NCI-H146 (cell line): Measurements from ENCODE around the gene UBL3.
A peak's percentile ranks its signal among the peaks of the same experiment; 100 is the strongest.

Source experiments
- DNase-seq: peaks from one replicate; lab custom pipeline; 2025; lab: John Stamatoyannopoulos, UW

The UBL3 gene

GRCh38 chr13:29808264-29808663 lies 42.2 kb downstream of the UBL3 start:
- DNase-seq: no peak

GRCh38 chr13:29805994-29806979 lies 44.1 kb downstream of the UBL3 start:
- no peak for DNase-seq

GRCh38 chr13:29803221-29803620 lies 47.2 kb downstream of the UBL3 start:
- no peak for DNase-seq

DNA sequence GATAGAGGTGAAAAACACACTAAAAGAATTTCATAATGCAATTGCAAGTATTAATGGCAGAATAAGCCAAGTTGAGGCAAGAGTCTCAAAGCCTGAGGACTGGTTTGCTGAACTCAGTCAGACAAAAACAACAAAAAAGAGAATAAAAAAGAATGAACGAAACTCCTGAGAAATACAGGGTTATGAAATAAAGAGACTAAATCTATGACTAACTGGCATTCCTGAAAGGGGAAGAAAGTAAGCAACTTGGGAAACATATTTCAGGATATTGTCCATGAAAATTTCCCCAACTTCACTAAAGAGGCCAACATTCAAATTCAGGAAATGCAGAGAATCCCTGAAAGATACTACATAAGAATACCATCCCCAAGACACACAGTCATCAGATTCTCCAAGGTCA lies 47.8 kb downstream of the UBL3 start:
- DNase-seq: no peak

DNA sequence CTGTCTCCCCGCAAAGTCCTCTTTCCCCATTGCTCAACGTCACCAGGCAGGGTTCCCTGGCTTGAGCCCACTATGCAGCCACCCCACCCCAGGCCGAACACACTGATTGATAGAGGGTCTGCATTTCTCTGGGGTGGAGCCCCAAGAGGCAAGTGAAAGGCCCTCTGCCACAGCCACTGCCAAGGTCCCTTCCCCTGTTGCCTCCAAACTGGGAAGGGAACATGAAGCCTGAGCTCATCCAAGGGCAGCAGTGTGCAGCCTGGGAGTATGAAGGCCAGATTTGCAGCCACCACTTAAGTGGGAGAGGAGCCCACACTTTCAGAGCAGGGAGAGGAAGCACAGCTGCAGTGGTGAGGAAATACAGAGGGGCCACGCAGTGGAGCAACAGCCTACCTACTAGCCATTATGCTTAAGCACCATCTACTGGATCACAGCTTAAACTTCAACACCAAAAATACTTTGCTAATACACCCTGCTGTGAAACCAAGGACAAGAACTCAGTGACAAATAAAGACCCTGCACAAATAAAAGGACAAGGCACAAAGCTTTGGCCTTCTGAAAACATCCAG lies 48.6 kb downstream of the UBL3 start:
- no peak for DNase-seq

- no peak for DNase-seq
Measured at GRCh38 chr13:29801102-29801501, 49.3 kb downstream of the UBL3 start.

- DNase-seq: no peak
Measured at GRCh38 chr13:29800687-29801086, 49.7 kb downstream of the UBL3 start.

DNA sequence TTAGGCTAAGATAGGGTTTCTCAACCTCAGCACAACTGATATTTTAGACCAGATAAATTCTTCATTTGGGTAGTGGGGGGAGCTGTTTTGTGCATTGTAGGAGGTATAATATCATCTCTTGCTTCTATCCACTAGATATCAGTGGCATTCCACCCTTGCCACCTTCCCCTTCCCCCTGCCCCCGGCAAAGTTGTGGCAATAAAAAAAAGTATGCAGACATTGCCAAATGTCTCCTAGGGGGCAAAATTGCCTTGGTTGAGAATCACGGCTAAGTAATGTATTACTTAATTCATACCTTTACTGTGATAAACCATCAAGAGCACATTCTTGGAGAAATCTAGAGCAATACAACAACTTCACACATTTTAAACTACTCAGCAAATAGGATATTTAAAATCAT lies 51.4 kb downstream of the UBL3 start:
- no peak for DNase-seq

DNA sequence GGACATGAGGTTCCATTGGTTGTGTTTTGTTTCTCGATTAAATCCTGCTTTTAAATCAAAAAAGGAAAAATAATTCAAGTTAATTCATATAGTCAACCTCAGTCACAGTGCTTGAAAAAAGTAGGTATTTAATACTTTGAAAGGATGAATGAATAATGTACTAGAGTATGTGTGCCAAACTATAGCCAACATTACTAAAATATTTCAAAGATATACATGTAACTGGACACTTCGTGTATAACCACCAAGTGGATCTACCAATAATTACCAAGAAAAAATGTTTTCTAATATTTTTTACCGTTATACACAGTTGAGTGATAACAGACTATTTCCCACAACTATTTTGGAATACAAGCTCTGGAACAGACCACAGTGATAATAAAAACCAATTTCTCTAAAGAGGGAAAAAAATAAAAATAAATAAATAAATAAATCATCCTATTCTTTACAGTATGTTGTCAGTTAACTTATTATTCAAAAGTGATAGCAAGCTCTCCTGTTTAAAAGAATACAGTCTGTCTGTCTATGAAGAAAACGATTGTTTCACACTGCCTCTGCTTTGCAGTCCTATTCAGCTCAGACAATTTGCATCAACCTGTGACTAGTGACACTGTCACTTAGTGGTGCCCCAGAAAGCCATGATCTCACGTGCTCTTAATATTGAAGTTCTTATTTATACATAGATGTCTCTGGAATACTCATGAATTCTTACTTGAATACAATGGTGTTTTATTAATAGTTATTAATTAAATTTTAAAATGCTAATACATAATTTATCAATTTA lies 58.2 kb downstream of the UBL3 start:
- DNase-seq: no peak

DNA sequence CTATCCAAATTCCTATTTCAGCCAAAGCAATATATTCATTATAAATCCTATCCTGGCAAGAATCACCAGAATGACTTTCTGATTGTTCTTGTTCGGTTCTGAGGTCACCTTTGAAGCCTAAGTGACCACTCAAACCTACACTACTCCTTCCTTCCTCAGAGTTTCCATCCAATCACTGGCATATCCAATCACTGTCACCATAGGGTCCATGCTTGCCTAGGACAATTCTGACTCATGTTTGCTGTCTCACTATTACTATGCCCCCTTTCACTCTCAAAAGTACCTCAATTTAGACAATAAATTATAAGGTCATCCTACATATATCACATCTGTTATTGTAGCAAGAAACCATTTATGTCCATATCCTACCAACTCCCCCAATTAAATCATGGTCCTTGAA lies 58.9 kb downstream of the UBL3 start:
- DNase-seq: no peak

DNA sequence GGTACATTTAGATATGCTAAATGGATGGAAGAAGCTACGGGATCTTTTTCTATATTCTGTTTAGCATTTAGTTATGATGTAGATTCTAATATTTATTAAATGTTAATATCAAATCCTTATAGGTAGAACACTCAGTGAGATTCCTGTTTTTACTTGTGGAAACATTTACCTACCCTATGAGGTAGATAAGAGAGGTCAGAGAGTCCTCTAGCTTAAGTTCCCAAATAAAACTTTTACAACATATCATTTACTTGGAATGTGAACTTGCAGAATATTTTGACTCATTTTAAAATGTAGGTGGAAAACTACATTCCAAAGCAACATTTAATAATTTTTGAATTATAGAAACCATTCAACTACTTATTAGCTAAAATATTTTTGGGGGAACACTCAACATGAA lies 63.7 kb downstream of the UBL3 start:
- no peak for DNase-seq

- DNase-seq: no peak
Measured at GRCh38 chr13:29785978-29786377, 64.4 kb downstream of the UBL3 start.

GRCh38 chr13:29782798-29783197 lies 67.6 kb downstream of the UBL3 start:
- DNase-seq: no peak

DNA sequence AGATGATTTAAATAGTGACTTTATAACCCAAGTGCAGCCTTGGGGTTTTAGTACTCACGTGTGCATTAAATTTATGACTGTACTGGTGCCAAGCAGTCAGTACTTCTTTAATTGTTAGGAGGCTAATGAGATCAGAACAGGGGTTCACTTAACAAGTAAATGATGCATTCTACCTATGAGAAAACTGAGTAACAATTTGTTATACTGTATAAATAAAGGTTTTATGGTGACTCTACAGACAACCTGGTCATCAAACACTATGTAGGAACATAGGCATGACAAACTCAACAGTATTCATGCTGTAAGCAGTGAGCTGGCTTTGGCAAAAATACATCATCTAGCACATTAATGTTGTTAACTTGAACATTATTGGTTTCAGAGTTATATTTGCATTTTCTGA lies 75.6 kb downstream of the UBL3 start:
- no peak for DNase-seq

- DNase-seq: peak; percentile 1
Measured at GRCh38 chr13:29771247-29771646, 79.2 kb downstream of the UBL3 start.

DNA sequence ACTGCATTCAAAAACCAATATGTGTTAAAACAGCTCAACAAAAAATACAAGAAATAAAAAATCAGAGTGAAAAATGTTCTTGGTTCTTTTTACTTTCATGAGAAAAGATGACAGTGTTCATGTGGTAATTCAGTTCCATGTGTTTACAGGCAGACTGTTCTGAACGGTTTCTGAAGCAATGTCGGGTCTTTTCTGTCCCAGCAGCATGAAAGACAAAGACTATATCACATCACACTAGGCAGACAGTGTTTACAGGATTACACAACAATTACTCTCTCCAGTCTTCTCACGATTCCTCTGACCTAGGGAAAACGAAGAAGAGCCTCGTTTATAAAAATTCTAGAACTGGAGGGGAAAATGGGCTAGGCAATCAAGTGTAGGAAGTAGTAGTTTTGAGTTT lies 83.4 kb downstream of the UBL3 start:
- no peak for DNase-seq

DNA sequence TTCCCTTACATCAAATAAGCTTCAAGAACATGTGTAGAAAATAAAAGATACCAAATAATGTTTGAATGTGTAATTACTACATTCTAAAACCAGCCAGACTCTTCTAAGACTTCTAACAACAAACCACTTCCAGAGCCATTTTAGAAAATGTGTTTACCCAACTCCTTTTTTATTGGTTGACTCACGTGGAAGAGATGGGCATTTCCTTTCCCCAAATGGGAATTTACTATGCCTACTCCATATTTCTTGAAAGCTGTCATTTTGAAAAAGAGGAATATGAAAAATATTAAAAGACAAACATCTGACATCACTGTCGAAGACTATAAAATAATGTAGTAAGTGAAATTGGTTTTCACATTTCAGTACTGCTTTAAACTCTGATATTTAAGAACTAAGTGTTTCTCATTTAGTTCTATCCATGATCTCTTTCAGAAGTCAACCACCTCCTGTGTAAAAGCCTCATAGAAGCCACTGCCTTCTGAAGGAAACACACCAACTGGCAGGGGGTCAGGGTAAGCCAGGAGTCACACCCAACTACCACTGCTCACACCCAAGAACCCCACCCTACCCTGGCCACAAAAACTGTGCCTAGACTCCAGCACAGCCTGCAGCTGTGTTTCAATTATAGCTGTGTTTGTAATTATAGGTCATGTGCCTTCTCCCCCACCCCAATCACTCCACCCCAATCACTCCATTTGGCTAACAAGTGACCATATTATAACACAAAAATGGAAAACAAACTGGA lies 86.8 kb downstream of the UBL3 start:
- no peak for DNase-seq

- DNase-seq: no peak
Measured at GRCh38 chr13:29761815-29762214, 88.6 kb downstream of the UBL3 start.

DNA sequence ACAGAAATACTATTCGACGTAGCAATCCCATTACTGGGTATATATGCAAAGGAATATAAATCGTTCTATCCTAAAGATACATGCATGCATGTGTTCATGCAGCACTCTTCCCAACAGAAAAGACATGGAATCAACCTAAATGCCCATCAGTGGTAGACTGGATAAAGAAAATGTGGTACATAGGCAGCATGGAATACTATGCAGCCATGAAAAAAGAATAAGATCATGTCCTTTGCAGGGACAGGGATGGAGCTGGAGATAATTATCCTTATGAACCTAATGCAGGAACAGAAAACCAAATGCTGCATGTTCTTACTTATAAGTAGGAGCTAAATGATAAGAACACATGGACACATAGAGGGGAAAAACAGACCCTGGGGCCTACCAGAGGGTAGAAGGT lies 89.3 kb downstream of the UBL3 start:
- DNase-seq: no peak

DNA sequence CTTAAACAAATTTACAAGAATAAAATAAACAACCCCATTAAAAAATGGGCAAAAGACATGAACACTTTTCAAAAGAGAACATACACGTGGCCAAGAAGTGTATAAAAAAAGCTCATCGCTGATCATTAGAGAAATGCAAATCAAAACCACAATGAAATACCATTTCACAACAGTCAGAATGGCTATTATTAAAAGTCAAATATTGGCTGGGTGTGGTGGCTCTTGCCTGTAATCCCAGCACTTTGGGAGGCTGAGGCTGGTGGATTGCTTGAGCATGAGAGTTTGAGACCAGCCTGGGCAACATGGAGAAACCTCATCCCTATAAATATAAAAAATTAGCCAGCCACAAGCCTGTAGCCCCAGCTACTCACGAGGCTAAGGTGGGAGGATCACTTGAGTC lies 89.9 kb downstream of the UBL3 start:
- DNase-seq: no peak

DNA sequence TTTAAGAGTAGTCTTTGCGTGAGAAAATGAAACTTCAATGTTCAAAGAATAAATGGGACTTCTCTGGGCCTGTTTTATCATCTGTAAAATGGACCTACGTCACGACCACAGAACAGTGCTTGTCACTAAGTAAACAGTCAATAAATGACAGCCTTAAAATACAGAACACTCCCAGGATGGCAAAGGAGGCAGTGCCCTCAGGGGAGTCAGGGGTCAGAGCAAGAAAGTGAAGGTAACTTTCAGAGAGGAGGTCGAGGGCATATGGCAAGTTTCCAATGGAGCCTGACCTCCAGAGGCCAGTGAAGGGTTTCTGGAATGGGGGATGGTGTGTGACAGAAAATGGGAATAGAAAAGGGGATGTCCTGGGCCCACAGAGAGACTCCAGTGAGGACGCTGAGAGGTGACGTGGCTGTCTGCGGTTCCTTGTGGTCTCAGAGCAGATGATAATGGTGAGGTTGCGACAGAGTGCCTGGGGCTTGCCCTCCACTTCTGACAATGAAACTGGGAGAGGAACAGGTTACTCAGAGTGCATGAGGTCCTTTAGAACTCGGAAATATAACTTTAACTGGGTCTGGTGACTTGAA lies 91.8 kb downstream of the UBL3 start:
- no peak for DNase-seq

DNA sequence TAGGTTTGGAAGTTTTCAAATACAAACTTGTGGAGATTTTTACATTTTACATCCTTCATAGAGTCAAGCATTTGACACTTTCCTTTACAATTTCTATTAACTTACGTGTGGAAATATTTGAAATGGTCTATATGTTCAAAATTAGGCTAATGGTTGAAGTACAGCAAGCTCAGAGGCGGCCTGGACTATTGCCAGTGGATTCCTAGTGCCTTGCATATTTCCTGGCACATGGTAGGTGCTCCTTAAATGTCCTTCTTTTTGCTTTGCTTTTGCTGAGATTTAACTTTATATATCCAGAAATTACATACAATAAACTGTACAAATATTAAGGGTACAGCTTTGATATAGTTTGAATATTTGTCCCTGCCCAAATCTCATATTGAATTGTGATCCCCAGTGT lies 93.9 kb downstream of the UBL3 start:
- no peak for DNase-seq
